HCT116 (cell line): ENCODE measurements around the gene BLTP3A. TPM values are rescaled to one million over a fixed set of nuclear protein-coding genes. Genes with fewer than 3 reads are reported as not detected.

Source experiments
- ATAC-seq: fragments of 200-7000 bp; cut with Tn5 transposase; 2 replicates; pipeline ENCODE4 v1.9.1; 2020; ENCODE audit warnings: mild to moderate bottlenecking, moderate library complexity
- BruUV-seq: library from RNA; stranded (reverse); fragments of 400-500 nt; replicated peaks from 2 replicates; lab custom pipeline; 2021; lab: Mats Ljungman, UMichigan
- CTCF ChIA-PET: fragments of 300-600 bp; sonication (Branson Sonifier 250); formaldehyde crosslinking; loops from one replicate; lab custom pipeline; 2021; ENCODE audit warnings: antibody characterized with exemption; lab: Charles Lee
- POLR2A ChIA-PET: fragments of 300-600, 350-600 bp; sonication (Branson Sonifier 250); formaldehyde crosslinking; loops from one replicate; lab custom pipeline; 2021; ENCODE audit warnings: antibody characterized with exemption; lab: Charles Lee
- RAD21 ChIA-PET, 2 experiments: fragments of 300-600 bp; sonication (Branson Sonifier 250); formaldehyde crosslinking; loops; one replicate each; lab custom pipeline; 2023; ENCODE audit warnings: low total read pairs in 2 of 2; ENCODE audit not compliant: uncharacterized antibody in 2 of 2, unreplicated experiment in 2 of 2, low non-redundant PET in 1 of 2; lab: Charles Lee
- DNase-seq: peaks from one replicate; pipeline ENCODE4 v3.0.0-alpha.2; 2010; ENCODE audit warnings: low read depth, low spot score
- H2AFZ ChIP-seq: fragments of 200-600 bp; shearing (Covaris generic), sonication (generic); 2 replicates; pipeline ENCODE4 v1.6.1; 2017; ENCODE audit warnings: low read depth, mixed run types, mixed read lengths, antibody characterized with exemption, low read length; ENCODE audit not compliant: poor library complexity, severe bottlenecking
- H3K27ac ChIP-seq: 2 replicates; pipeline ENCODE4 v1.5.1; 2012; ENCODE audit warnings: low read depth, low read length
- H3K27me3 ChIP-seq: fragments of 200-600 bp; sonication (generic); 2 replicates; pipeline ENCODE4 v1.6.1; 2016; ENCODE audit warnings: mixed run types, low read length, mixed read lengths; ENCODE audit not compliant: insufficient read depth
- H3K36me3 ChIP-seq, 2 experiments: fragments of 200-500 bp in 1 of 2; fragments of 200-600 bp in 1 of 2; sonication (Bioruptor generic) in 1 of 2; sonication (generic) in 1 of 2; 2 replicates each; pipeline versions ENCODE4 v1.5.1 to v1.6.1; 2014 to 2016; ENCODE audit warnings: low read length in 2 of 2, inconsistent platforms in 1 of 2, mixed read lengths in 1 of 2, mixed run types in 1 of 2; ENCODE audit not compliant: insufficient read depth in 2 of 2, control insufficient read depth in 1 of 2
- H3K4me1 ChIP-seq, 2 experiments: fragments of 200-600 bp in 1 of 2; sonication (generic) in 1 of 2; 2 replicates each; pipeline versions ENCODE4 v1.5.1 to v1.6.1; 2012 to 2017; ENCODE audit warnings: low read length in 2 of 2, inconsistent platforms in 1 of 2, mild to moderate bottlenecking in 1 of 2, mixed read lengths in 1 of 2, mixed run types in 1 of 2, moderate library complexity in 1 of 2; ENCODE audit not compliant: insufficient read depth in 2 of 2, control insufficient read depth in 1 of 2
- H3K4me2 ChIP-seq: fragments of 200-600 bp; sonication (generic); 2 replicates; pipeline ENCODE4 v1.6.1; 2017; ENCODE audit warnings: mixed run types, low read length, mixed read lengths
- H3K4me3 ChIP-seq, 2 experiments: fragments of 200-600 bp in 1 of 2; sonication (generic) in 1 of 2; replicated peaks in 1 of 2; 2 replicates each; pipeline ENCODE4 v1.5.1; 2011 to 2016; ENCODE audit warnings: low read length in 2 of 2, control low read depth in 1 of 2, low read depth in 1 of 2, mild to moderate bottlenecking in 1 of 2, mixed read lengths in 1 of 2, mixed run types in 1 of 2
- H3K79me2 ChIP-seq: fragments of 200-600 bp; sonication (generic); 2 replicates; pipeline ENCODE4 v1.6.1; 2017; ENCODE audit warnings: mild to moderate bottlenecking, mixed run types, low read length, moderate library complexity, mixed read lengths; ENCODE audit not compliant: insufficient read depth
- H3K9ac ChIP-seq: fragments of 200-600 bp; sonication (generic); 2 replicates; pipeline ENCODE4 v1.6.1; 2016; ENCODE audit warnings: low read length, mixed read lengths
- H3K9me2 ChIP-seq: fragments of 200-600 bp; sonication (generic), shearing (Covaris generic); 2 replicates; pipeline ENCODE4 v1.6.1; 2017; ENCODE audit warnings: mixed run types, mild to moderate bottlenecking, moderate library complexity; ENCODE audit not compliant: insufficient read depth
- H3K9me3 ChIP-seq, 2 experiments: fragments of 200-500 bp in 1 of 2; fragments of 200-600 bp in 1 of 2; sonication (Bioruptor generic) in 1 of 2; sonication (generic) in 1 of 2; 2 replicates each; pipeline ENCODE4 v1.6.1; 2014 to 2017; ENCODE audit warnings: low read length in 2 of 2, mixed read lengths in 2 of 2, inconsistent platforms in 1 of 2, low read depth in 1 of 2, mild to moderate bottlenecking in 1 of 2, mixed run types in 1 of 2, moderate library complexity in 1 of 2; ENCODE audit not compliant: control insufficient read depth in 1 of 2, insufficient read depth in 1 of 2
- H4K20me1 ChIP-seq: fragments of 200-600 bp; sonication (generic), shearing (Covaris generic); 2 replicates; pipeline ENCODE4 v1.6.1; 2017; ENCODE audit warnings: mixed run types, mild to moderate bottlenecking, moderate library complexity; ENCODE audit not compliant: insufficient read depth
- CBX3 ChIP-seq: IDR thresholded peaks from 2 replicates; pipeline ENCODE4 v1.6.1; 2012; ENCODE audit warnings: low read depth
- CEBPB ChIP-seq: IDR thresholded peaks from 2 replicates; pipeline ENCODE4 v1.6.1; 2012; ENCODE audit warnings: low read depth
- ELF1 ChIP-seq: IDR thresholded peaks from 2 replicates; pipeline ENCODE4 v1.6.1; 2012; ENCODE audit warnings: low read depth, borderline replicate concordance
- EZH2 ChIP-seq: fragments of 200-600 bp; sonication (generic); IDR thresholded peaks from 2 replicates; pipeline ENCODE4 v1.6.1; 2017; ENCODE audit warnings: antibody characterized with exemption, mixed run types
- EZH2phosphoT487 ChIP-seq: fragments of 200-600 bp; IDR thresholded peaks from 2 replicates; pipeline ENCODE4 v1.6.1; 2018; ENCODE audit warnings: antibody characterized with exemption, borderline replicate concordance
- SIN3A ChIP-seq: IDR thresholded peaks from 2 replicates; pipeline ENCODE4 v1.6.1; 2012; ENCODE audit warnings: low read depth
- ZFX ChIP-seq: fragments of 450-650 bp; IDR thresholded peaks from 2 replicates; pipeline ENCODE4 v1.6.1; 2017
- ZNF274 ChIP-seq: fragments of 200-500 bp; sonication (Bioruptor generic); IDR thresholded peaks from 2 replicates; pipeline ENCODE4 v1.6.1; 2014; ENCODE audit warnings: mild to moderate bottlenecking, low read depth, low read length, inconsistent platforms
- intact Hi-C: fragments of 100-400 bp; cut with micrococcal nuclease; formaldehyde crosslinking; loops from 2 replicates; pipeline ENCODE4 v1.10.0; 2022
- total RNA-seq: library from RNA; stranded (reverse); gene quantifications from one replicate; pipeline ENCODE4 v1.2.1, GENCODE V29; 2021; ENCODE audit not compliant: unreplicated experiment
- TF ChIP-seq, protein P1 (sequence below): IDR thresholded peaks from 2 replicates; pipeline ENCODE4 v1.6.1; 2011; ENCODE audit warnings: mild to moderate bottlenecking, low read length, moderate library complexity; ENCODE audit not compliant: insufficient replicate concordance; ENCODE audit errors: extremely low read depth
- TF ChIP-seq, protein P2 (sequence below), 3 experiments: fragments of 200-600 bp in 1 of 3; sonication (generic) in 1 of 3; IDR thresholded peaks in 2 of 3; conservative IDR thresholded peaks in 1 of 3; 2 replicates each; pipeline ENCODE4 v1.5.1; 2012 to 2017; ENCODE audit warnings: low read depth in 2 of 3, low read length in 2 of 3, antibody characterized with exemption in 1 of 3, borderline replicate concordance in 1 of 3, control low read depth in 1 of 3, mild to moderate bottlenecking in 1 of 3, mixed read lengths in 1 of 3, mixed run types in 1 of 3, moderate library complexity in 1 of 3; ENCODE audit not compliant: insufficient read depth in 1 of 3
- TF ChIP-seq, protein P3 (sequence below): IDR thresholded peaks from 2 replicates; pipeline ENCODE4 v1.6.1; 2012

BLTP3A gene
- total RNA-seq, 1 experiment from 2014 or later: 21.5 TPM

DNA sequence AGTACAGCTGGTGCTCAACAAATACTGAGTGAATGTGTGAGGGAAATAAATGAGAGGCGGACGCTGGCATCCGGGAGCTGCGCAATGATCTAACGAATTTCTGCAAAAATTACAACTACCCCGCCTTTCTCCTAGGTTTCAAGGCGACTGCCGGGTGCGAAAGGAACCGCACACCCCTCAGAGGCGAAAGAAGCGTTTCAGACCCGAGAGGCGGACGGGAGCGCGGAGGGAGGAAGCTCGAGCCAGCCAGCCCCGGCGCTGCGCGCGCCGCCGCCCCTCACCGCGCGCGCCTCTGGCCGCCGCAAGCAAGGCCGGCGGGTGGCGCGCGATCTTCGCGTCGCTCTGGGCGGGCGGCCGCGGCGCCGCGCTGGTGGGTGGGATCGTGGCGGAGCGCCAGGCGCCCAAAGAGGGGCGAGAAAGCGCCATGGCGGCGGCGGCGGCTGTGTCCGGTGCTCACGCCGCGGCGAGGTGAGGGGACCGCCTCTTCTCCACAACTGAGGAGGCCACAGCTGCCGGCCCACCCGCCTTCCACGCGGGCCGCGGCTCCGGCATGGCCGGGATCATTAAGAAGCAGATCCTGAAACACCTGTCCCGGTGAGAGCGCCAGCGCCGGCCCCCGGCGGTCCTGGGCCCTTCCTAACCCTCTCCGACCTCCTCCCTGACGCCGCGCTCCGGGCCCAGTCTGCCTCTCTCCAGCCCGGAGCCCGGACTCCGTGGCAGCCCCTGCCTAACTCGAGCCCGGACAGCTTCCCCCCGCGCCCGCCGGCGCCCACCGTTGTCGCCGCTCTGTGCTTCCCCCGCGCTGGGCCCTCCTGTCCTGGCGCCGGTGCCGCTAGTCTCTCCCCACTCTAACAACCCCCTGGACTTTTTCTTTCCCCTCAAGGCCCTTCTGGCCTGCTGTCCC is at the start of gene BLTP3A (continued):
- TF ChIP-seq, protein P1, sequence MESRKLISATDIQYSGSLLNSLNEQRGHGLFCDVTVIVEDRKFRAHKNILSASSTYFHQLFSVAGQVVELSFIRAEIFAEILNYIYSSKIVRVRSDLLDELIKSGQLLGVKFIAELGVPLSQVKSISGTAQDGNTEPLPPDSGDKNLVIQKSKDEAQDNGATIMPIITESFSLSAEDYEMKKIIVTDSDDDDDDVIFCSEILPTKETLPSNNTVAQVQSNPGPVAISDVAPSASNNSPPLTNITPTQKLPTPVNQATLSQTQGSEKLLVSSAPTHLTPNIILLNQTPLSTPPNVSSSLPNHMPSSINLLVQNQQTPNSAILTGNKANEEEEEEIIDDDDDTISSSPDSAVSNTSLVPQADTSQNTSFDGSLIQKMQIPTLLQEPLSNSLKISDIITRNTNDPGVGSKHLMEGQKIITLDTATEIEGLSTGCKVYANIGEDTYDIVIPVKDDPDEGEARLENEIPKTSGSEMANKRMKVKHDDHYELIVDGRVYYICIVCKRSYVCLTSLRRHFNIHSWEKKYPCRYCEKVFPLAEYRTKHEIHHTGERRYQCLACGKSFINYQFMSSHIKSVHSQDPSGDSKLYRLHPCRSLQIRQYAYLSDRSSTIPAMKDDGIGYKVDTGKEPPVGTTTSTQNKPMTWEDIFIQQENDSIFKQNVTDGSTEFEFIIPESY: no peak
- TF ChIP-seq CBX3: no peak
- TF ChIP-seq EZH2: no peak

DNA sequence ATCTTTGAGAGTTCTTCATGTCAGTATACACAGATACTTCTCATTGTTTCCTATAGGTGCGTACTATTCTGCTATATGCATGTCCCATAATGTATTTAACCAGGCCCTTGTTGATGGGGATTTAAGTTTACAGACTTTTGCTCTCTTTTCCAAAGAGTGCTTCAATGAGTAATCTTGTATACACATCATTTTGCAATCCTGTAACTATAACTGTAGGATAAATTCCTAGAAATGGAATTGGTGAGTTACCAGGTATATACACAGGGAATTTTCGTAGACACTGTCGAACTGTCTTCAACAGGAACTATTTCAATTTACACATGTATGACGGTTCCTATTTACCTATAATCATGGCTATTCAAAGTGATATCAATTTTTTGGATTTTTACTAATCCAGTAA is 49.8 kb upstream of the BLTP3A start:
- H3K27ac ChIP-seq: no peak overlapping the region
- no peak overlapping the region for H3K4me3 ChIP-seq
- ATAC-seq (no peak), DNase-seq (no peak)
- peaks cover 10 to 16% of the 10 kb centered on the region in 2 experiments for H3K4me1 ChIP-seq
- H3K36me3 ChIP-seq: no peaks in the 10 kb centered on the region
- TF ChIP-seq EZH2phosphoT487 (no peak), SIN3A (no peak), ELF1 (no peak), ZNF274 (no peak), ZFX (no peak), EZH2 (no peak), CEBPB (no peak)
- TF ChIP-seq, protein P2, sequence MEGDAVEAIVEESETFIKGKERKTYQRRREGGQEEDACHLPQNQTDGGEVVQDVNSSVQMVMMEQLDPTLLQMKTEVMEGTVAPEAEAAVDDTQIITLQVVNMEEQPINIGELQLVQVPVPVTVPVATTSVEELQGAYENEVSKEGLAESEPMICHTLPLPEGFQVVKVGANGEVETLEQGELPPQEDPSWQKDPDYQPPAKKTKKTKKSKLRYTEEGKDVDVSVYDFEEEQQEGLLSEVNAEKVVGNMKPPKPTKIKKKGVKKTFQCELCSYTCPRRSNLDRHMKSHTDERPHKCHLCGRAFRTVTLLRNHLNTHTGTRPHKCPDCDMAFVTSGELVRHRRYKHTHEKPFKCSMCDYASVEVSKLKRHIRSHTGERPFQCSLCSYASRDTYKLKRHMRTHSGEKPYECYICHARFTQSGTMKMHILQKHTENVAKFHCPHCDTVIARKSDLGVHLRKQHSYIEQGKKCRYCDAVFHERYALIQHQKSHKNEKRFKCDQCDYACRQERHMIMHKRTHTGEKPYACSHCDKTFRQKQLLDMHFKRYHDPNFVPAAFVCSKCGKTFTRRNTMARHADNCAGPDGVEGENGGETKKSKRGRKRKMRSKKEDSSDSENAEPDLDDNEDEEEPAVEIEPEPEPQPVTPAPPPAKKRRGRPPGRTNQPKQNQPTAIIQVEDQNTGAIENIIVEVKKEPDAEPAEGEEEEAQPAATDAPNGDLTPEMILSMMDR (IDR thresholded peaks at IDR 0.05 in 2 of 3, conservative IDR thresholded peaks at IDR 0.05 in 1 of 3; ENCODE audit: borderline replicate concordance in 1 of 3, insufficient read depth in 1 of 3, low read depth in 2 of 3, low read length in 2 of 3): no peak
- TF ChIP-seq, protein P3, sequence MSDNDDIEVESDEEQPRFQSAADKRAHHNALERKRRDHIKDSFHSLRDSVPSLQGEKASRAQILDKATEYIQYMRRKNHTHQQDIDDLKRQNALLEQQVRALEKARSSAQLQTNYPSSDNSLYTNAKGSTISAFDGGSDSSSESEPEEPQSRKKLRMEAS: no peak
- TF ChIP-seq, all 23 proteins: peak for 0
- Histone ChIP-seq H3K9me3 (no peaks in the 10 kb centered on the region), H3K27me3 (no peaks in the 10 kb centered on the region), H3K4me2 (no peak overlapping the region), H4K20me1 (no peaks in the 10 kb centered on the region), H3K79me2 (no peaks in the 10 kb centered on the region), H2AFZ (no peak overlapping the region), H3K9me2 (no peaks in the 10 kb centered on the region), H3K9ac (no peak overlapping the region)
- ChIA-PET RAD21 (no interaction called here), POLR2A (no interaction called here), CTCF (no interaction called here)
- BruUV-seq: no TSS peak
- intact Hi-C loops: no loop called here
